Suprapubic skin (tissue), 4 donors: Measurements from ENCODE around the gene PHEX. TPM values are rescaled to one million over a fixed set of nuclear protein-coding genes. Genes with fewer than 3 reads are reported as not detected.

Source experiments
- DNase-seq, 2 donors: peaks; one replicate each; pipeline ENCODE4 v3.0.0-alpha.2; 2019; ENCODE audit warnings: low spot score in 2 of 2
- H3K27ac ChIP-seq: fragments of 200-600 bp; sonication (generic); one replicate; pipeline ENCODE4 v1.5.1; 2019
- H3K27me3 ChIP-seq: fragments of 200-600 bp; sonication (generic); one replicate; pipeline ENCODE4 v1.5.1; 2019
- H3K36me3 ChIP-seq: fragments of 200-600 bp; sonication (generic); one replicate; pipeline ENCODE4 v1.5.1; 2019
- H3K4me1 ChIP-seq: fragments of 200-600 bp; sonication (generic); one replicate; pipeline ENCODE4 v1.5.1; 2019
- H3K4me3 ChIP-seq: fragments of 200-600 bp; sonication (generic); one replicate; pipeline ENCODE4 v1.5.1; 2019; ENCODE audit warnings: mild to moderate bottlenecking
- H3K9me3 ChIP-seq: fragments of 200-600 bp; sonication (generic); one replicate; pipeline ENCODE4 v1.5.1; 2019
- CTCF ChIP-seq, 2 donors: fragments of 200-600 bp in 1 of 2; fragments of 450-650 bp in 1 of 2; sonication (generic) in 1 of 2; IDR thresholded peaks; one replicate each; pipeline ENCODE4 v1.5.1; 2016 to 2019; ENCODE audit warnings: antibody characterized with exemption in 2 of 2, mild to moderate bottlenecking in 1 of 2, moderate library complexity in 1 of 2
- EP300 ChIP-seq: sonication (generic); formaldehyde crosslinking; IDR thresholded peaks from one replicate; pipeline ENCODE4 v1.6.1; 2017; ENCODE audit warnings: antibody characterized with exemption
- POLR2A ChIP-seq, 2 donors: fragments of 450-650 bp; IDR thresholded peaks; one replicate each; pipeline ENCODE4 v1.6.1; 2017; ENCODE audit warnings: antibody characterized with exemption in 2 of 2, mild to moderate bottlenecking in 2 of 2, moderate library complexity in 2 of 2
- POLR2AphosphoS5 ChIP-seq, 3 donors: sonication (generic); formaldehyde crosslinking; IDR thresholded peaks; one replicate each; pipeline ENCODE4 v1.6.1; 2017; ENCODE audit warnings: antibody characterized with exemption in 3 of 3
- WGBS: methylation state at CpG from one replicate; pipeline ENCODE4 v1.1.5; 2018; 5-methylcytosine and 5-hydroxymethylcytosine counted together
- total RNA-seq, 4 donors: library from RNA; depleted of rRNA; stranded (reverse); fragments of >200 nt; gene quantifications; one replicate each; pipeline ENCODE4 v1.1.0, GENCODE V29; 2016

The PHEX gene
- total RNA-seq, 4 donors from 2014 or later = 0.21 to 0.32 (median 0.30) TPM; not detected in 1

- Histone ChIP-seq H3K36me3 (no peaks in the 10 kb centered on the region), H3K9me3 (no peaks in the 10 kb centered on the region), H3K27me3 (no peaks in the 10 kb centered on the region), H3K4me3 (no peak overlapping the region), H3K27ac (no peak overlapping the region), H3K4me1 (no peaks in the 10 kb centered on the region)
- no peak for DNase-seq
- 75% methylated on average over 2 of the region's 2 CpGs for WGBS
- TF ChIP-seq CTCF (IDR thresholded peaks at IDR 0.05) (no peak), EP300 (no peak), POLR2AphosphoS5 (IDR thresholded peaks at IDR 0.05) (no peak), POLR2A (IDR thresholded peaks at IDR 0.05) (no peak)
Measured at GRCh38 chrX:22037225-22037624, 5.1 kb downstream of the PHEX start.

GRCh38 chrX:22037911-22038537 is 5.9 kb downstream of the PHEX start:
- H3K4me1 ChIP-seq = no peaks in the 10 kb centered on the region
- no peaks in the 10 kb centered on the region for H3K36me3 ChIP-seq
- WGBS = 87% methylated on average over 13 of the region's 13 CpGs
- DNase-seq = no peak
- H3K27ac ChIP-seq = no peak overlapping the region
- TF ChIP-seq POLR2A (IDR thresholded peaks at IDR 0.05) (no peak), EP300 (no peak), POLR2AphosphoS5 (IDR thresholded peaks at IDR 0.05) (no peak)
- no peaks in the 10 kb centered on the region for H3K27me3 ChIP-seq
- H3K4me3 ChIP-seq = no peak overlapping the region
- H3K9me3 ChIP-seq = no peaks in the 10 kb centered on the region

- Histone ChIP-seq H3K9me3 (no peaks in the 10 kb centered on the region), H3K4me3 (no peak overlapping the region), H3K27ac (no peak overlapping the region), H3K4me1 (no peaks in the 10 kb centered on the region), H3K27me3 (no peaks in the 10 kb centered on the region), H3K36me3 (no peaks in the 10 kb centered on the region)
- 88% methylated on average over 5 of the region's 6 CpGs for WGBS
- TF ChIP-seq EP300 (no peak), POLR2A (IDR thresholded peaks at IDR 0.05) (no peak), CTCF (IDR thresholded peaks at IDR 0.05) (no peak), POLR2AphosphoS5 (IDR thresholded peaks at IDR 0.05) (no peak)
- DNase-seq = no peak
Measured at GRCh38 chrX:22039541-22039940, 7.4 kb downstream of the PHEX start.

- no peak for TF ChIP-seq EP300
- Histone ChIP-seq H3K27ac (no peak overlapping the region), H3K4me1 (no peaks in the 10 kb centered on the region), H3K4me3 (no peak overlapping the region), H3K9me3 (no peaks in the 10 kb centered on the region), H3K36me3 (no peaks in the 10 kb centered on the region), H3K27me3 (no peaks in the 10 kb centered on the region)
- no peak for DNase-seq
- WGBS = 90% methylated on average over 2 of the region's 2 CpGs
Measured at GRCh38 chrX:22040184-22040583, 8.1 kb downstream of the PHEX start.

- H3K4me1 ChIP-seq = no peaks in the 10 kb centered on the region
- no peak overlapping the region for H3K27ac ChIP-seq
- no peaks in the 10 kb centered on the region for H3K36me3 ChIP-seq
- no peaks in the 10 kb centered on the region for H3K27me3 ChIP-seq
- 57% methylated on average over 11 of the region's 11 CpGs for WGBS
- no peaks in the 10 kb centered on the region for H3K9me3 ChIP-seq
- no peak for TF ChIP-seq POLR2AphosphoS5 (IDR thresholded peaks at IDR 0.05)
- TF ChIP-seq POLR2A (IDR thresholded peaks at IDR 0.05) = no peak
- no peak for TF ChIP-seq EP300
- no peak for TF ChIP-seq CTCF (IDR thresholded peaks at IDR 0.05)
- no peak overlapping the region for H3K4me3 ChIP-seq
- no peak for DNase-seq
Measured at GRCh38 chrX:22041907-22042530, 9.9 kb downstream of the PHEX start.

GRCh38 chrX:22043872-22044271 is 11.7 kb downstream of the PHEX start:
- Histone ChIP-seq H3K27me3 (no peaks in the 10 kb centered on the region), H3K27ac (no peak overlapping the region), H3K4me3 (no peak overlapping the region), H3K4me1 (no peaks in the 10 kb centered on the region), H3K36me3 (no peaks in the 10 kb centered on the region), H3K9me3 (no peaks in the 10 kb centered on the region)
- TF ChIP-seq POLR2A (IDR thresholded peaks at IDR 0.05) (no peak), EP300 (no peak), POLR2AphosphoS5 (IDR thresholded peaks at IDR 0.05) (no peak), CTCF (IDR thresholded peaks at IDR 0.05) (no peak)
- no peak for DNase-seq
- 60% methylated on average over 4 of the region's 4 CpGs for WGBS
